ENCODE results near the gene TGM2.

TGM2 gene

GRCh38 chr20:38152175-38152620 is 12.9 kb downstream of the TGM2 start:
- DNase-seq (ENCODE audit: low read depth) = peak; percentile 40
- no peak for TF ChIP-seq CTCF (IDR thresholded peaks at IDR 0.05; ENCODE audit: insufficient read depth, low read depth, low read length, missing control alignments)
- no peak overlapping the region for H3K4me3 ChIP-seq (ENCODE audit: low read depth, low read length)

GRCh38 chr20:38151455-38151854 is 13.6 kb downstream of the TGM2 start:
- no peak for TF ChIP-seq CTCF (IDR thresholded peaks at IDR 0.05; ENCODE audit: insufficient read depth, low read depth, low read length, missing control alignments)
- no peak for DNase-seq (ENCODE audit: low read depth)
- no peak overlapping the region for H3K4me3 ChIP-seq (ENCODE audit: low read depth, low read length)

GRCh38 chr20:38150335-38151170 is 14.5 kb downstream of the TGM2 start:
- TF ChIP-seq CTCF (IDR thresholded peaks at IDR 0.05; ENCODE audit: insufficient read depth, low read depth, low read length, missing control alignments) = no peak
- no peak for DNase-seq (ENCODE audit: low read depth)
- no peak overlapping the region for H3K4me3 ChIP-seq (ENCODE audit: low read depth, low read length)

- no peak for TF ChIP-seq CTCF (IDR thresholded peaks at IDR 0.05; ENCODE audit: insufficient read depth, low read depth, low read length, missing control alignments)
- no peak for DNase-seq (ENCODE audit: low read depth)
- no peak overlapping the region for H3K4me3 ChIP-seq (ENCODE audit: low read depth, low read length)
These were observed 16.6 kb downstream of the TGM2 start for GRCh38 chr20:38148328-38149102.

- no peak for DNase-seq (ENCODE audit: low read depth)
- H3K4me3 ChIP-seq (ENCODE audit: low read depth, low read length) = no peak overlapping the region
- TF ChIP-seq CTCF (IDR thresholded peaks at IDR 0.05; ENCODE audit: insufficient read depth, low read depth, low read length, missing control alignments) = no peak
These were observed 17.3 kb downstream of the TGM2 start for GRCh38 chr20:38147751-38148150.

GRCh38 chr20:38147163-38147562 is 17.9 kb downstream of the TGM2 start:
- TF ChIP-seq CTCF (IDR thresholded peaks at IDR 0.05; ENCODE audit: insufficient read depth, low read depth, low read length, missing control alignments) = no peak
- no peak for DNase-seq (ENCODE audit: low read depth)
- no peak overlapping the region for H3K4me3 ChIP-seq (ENCODE audit: low read depth, low read length)

Data from GM12865 (cell line).